Transverse colon (tissue), 3 donors: ENCODE measurements around the gene CCDC88C.

ENCODE experiments used
- POLR2A ChIP-seq: fragments of 450-650 bp; IDR thresholded peaks from one replicate; pipeline ENCODE4 v1.6.1; 2016; ENCODE audit warnings: antibody characterized with exemption, mild to moderate bottlenecking, moderate library complexity
- TF ChIP-seq, protein P1 (sequence below), 5 experiments: fragments of 200-600 bp in 3 of 5; fragments of 450-650 bp in 2 of 5; sonication (generic) in 3 of 5; IDR thresholded peaks; 1 replicate in 2 of 5; 2 replicates in 3 of 5; pipeline ENCODE4 v1.5.1; 2016 to 2017; ENCODE audit warnings: antibody characterized with exemption in 5 of 5, inconsistent platforms in 3 of 5, mild to moderate bottlenecking in 2 of 5, moderate library complexity in 1 of 5

DNA sequence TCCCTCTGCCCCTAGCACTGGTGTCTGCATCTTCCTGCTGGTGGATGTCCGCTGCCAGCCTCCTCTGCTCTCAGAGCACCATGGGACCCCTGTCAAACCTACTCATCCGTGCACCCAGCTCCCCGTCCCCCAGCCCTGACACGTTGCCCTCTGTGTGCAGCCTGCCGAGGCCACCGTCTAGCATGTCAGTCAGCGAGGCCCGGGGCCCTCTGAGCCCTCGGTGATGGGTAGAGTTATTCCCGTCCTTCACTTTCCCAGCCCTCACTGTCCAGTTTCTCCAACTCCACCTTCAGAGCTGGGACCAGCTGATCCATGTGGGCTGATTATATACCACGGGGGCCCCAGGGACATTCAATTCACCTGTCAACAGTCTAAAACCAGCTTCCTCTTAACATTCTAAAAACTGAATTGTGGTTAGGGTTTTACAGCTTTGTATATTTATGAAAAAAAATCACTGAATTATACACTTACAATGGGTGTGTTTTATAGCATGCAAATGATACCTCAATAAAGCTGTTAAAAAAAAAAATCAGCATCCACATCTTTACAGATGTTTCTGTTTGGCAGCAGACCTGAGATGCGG lies 61.3 kb downstream of the CCDC88C start:
- TF ChIP-seq, protein P1, sequence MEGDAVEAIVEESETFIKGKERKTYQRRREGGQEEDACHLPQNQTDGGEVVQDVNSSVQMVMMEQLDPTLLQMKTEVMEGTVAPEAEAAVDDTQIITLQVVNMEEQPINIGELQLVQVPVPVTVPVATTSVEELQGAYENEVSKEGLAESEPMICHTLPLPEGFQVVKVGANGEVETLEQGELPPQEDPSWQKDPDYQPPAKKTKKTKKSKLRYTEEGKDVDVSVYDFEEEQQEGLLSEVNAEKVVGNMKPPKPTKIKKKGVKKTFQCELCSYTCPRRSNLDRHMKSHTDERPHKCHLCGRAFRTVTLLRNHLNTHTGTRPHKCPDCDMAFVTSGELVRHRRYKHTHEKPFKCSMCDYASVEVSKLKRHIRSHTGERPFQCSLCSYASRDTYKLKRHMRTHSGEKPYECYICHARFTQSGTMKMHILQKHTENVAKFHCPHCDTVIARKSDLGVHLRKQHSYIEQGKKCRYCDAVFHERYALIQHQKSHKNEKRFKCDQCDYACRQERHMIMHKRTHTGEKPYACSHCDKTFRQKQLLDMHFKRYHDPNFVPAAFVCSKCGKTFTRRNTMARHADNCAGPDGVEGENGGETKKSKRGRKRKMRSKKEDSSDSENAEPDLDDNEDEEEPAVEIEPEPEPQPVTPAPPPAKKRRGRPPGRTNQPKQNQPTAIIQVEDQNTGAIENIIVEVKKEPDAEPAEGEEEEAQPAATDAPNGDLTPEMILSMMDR (IDR thresholded peaks at IDR 0.05): no peak
- no peak for TF ChIP-seq POLR2A
